Renal pelvis (tissue), 4 donors: ENCODE data around the gene RAB40C. TPM values are rescaled to one million over a fixed set of nuclear protein-coding genes. Genes with fewer than 3 reads are reported as not detected.

Experiments used
- DNase-seq: peaks from one replicate; pipeline ENCODE4 v3.0.0-alpha.2; 2013
- polyA plus RNA-seq, 3 donors: library from polyadenylated mRNA; unstranded; fragments of 120-200 nt; gene quantifications; one replicate each; pipeline ENCODE4 v1.2.1, GENCODE V29; 2013; ENCODE audit not compliant: insufficient read length in 3 of 3

RAB40C gene
- polyA plus RNA-seq, 3 donors: 24.5 to 33.9 (median 24.6) TPM

DNA sequence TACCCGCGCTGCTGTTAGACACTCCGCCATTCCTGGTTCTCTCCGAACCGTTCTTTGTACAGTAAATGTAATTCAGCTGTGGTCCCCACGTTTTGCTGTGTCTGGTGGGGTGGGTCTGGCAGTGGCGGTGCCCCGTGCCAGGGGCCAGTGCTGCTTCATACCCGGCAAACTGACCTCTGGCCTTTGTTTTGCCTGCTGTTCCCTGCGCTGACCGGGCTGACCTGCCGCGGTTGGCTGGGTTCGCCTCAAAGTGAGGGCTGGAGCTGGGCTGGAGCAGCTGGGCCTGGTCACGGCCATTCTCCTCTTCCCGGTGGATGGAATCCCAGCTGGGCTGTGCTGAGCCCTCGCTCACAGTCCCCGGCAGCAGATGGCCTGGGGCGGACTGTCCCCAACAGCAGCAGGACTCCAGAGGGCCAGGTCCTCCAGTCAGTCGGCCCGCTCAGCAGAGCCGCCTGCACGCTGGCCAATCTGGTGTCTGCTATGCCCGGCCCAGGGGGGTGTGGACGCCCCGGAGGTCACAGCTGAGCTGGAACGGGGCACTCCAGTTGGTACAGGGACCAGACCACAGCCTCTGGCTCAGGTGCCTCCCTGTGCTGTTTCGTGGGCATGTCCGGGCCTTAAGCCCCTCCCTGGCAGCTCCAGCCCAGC lies 39.4 kb downstream of the RAB40C start:
- DNase-seq: no peak

- no peak for DNase-seq
Observed at GRCh38 chr16:629833-630248, 40.0 kb downstream of the RAB40C start.

DNA sequence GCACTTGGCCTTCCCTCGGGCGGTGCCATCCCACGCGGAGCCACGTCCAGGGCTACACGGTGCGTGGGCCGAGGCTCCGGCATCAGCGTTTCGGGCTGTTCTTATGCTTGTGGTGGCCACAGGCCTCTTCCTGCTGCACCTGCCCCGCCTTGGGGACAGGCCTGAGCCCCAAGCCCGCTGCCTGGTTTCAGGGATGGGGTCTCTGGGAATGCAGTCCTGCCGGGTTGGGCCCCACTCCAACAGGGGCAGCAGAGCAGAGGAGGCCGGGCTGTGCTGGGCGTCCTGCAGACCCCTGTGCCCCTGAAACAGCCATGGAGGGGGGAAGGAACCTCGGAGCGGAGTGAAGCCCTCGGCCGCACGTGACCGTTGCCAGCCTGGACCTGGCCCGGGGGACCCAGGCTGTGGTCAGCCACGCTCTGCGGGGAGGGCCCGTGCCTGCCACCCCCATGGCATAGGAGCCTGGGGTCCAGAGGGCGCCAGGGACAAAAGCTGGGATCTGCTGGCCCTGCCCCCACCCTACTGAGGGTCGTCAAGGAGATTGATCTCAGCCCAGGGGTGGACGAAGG lies 40.5 kb downstream of the RAB40C start:
- no peak for DNase-seq

DNA sequence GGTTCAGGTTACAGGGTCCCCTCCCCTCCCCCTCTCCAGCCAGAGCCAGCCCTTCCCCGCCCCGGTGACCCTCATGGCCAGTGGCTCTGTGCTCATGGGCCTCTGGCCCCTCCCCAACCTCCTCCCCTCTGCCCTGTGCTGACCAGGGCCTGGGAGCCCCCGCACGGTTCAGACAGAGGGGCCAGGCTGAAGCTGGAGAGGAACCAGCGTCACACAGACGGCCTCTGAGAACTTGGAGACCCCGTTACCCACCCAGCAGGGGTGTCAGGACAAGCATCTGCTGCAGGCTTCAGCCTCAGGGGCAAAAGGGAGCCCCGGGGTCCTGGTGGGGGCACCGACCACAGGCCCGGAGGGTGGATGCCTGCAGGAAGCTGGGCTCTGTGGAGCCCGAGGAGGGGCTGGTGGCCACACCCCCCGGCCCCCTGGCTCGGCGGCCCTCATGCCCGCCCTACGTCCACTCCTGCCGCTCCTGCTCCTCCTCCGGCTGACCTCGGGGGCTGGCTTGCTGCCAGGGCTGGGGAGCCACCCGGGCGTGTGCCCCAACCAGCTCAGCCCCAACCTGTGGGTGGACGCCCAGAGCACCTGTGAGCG lies 41.0 kb downstream of the RAB40C start, which contains the start of gene WFIKKN1:
Gene WFIKKN1 (plus strand): TSS at position 171 of the 591 bp plus-strand sequence. CDS start 269 bp downstream, at position 440.
- no peak for DNase-seq

DNA sequence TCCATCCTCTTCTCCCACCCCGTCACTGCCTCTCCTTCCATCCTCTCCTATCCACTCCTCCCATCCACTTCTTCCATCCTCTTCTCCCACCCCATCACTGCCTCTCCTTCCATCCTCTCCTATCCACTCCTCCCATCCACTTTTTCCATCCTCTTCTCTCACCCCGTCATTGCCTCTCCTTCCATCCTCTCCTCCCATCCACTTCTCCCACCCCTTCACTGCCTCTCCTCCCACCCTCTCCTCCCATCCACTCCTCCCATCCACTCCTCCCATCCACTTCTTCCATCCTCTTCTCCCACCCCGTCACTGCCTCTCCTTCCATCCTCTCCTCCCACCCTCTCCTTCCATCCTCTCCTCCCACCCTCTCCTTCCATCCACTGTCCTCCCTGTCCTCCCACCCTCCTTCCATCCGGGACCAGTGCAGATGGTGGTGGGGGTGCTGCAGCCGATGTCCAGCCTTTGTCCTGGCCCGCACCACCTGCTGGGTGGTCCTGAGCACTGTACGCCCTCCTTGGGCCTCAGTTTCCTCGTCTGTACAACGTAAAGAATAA lies 42.0 kb downstream of the RAB40C start:
- no peak for DNase-seq

GRCh38 chr16:632486-633335 lies 42.8 kb downstream of the RAB40C start:
- no peak for DNase-seq

- DNase-seq: no peak
Observed at GRCh38 chr16:633336-634050, 43.6 kb downstream of the RAB40C start.

GRCh38 chr16:634051-634670 lies 44.3 kb downstream of the RAB40C start:
- DNase-seq: no peak

DNA sequence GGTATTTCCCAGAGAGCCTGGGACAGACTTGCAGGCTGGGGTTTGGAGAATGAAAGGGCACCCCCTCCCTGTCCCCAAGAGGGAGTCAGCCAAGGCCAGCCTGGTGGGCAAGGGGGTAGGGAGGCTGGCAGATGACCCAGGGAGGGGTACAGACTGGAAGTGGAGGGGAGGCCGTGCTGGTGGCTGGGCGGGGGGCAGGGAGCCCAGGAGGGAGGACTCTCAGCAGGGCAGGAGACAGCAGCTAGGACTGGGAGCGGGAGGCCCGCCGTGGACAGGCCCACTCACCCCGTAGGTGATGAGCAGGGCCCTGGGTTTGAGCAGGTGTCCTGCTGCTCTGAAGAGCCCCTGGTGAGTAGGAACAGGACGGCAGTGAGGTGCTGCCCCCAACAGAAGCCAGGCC lies 45.1 kb downstream of the RAB40C start:
- DNase-seq: no peak

DNA sequence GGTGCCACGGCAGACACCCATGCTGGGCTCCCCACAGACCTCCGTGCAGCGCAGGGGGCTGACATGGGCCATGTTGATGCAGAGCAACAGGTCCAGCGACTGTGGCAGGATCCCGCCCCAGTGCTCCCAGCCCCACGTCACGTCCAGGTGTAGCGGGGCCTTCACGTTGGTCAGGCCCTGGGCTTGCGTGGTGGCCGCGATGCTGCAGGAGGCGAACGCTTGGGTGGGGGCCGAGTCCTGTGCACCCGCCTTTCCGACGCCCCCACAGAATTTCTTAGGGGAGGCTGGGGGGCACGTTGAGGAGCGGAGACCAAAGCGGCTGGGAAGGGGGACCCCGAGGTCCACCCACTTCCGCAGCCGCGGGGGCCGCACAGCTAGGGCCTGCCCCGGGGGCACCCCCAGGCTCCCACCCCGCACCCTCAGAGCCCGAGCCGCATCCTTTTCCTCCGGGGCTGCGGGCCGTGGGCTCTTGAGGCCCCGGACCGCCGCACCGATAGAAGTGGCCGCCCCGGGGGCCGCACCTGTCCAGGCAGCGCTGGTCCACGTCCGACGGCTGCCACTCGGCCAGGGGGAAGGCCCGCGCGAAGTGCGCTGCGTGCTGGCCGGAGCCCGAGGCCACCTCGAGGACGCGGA lies 45.8 kb downstream of the RAB40C start:
- no peak for DNase-seq

- peak; percentile 94 for DNase-seq
Observed at GRCh38 chr16:636206-637080, 46.6 kb downstream of the RAB40C start, which contains the start of gene METTL26. Gene METTL26 (minus strand): TSS chr16:636305. CDS start chr16:636290, 15 bp downstream.

GRCh38 chr16:637081-638018 lies 47.5 kb downstream of the RAB40C start:
- DNase-seq: no peak

GRCh38 chr16:638034-638543 lies 48.2 kb downstream of the RAB40C start:
- DNase-seq: no peak

GRCh38 chr16:638836-639235 lies 49.0 kb downstream of the RAB40C start:
- no peak for DNase-seq

DNA sequence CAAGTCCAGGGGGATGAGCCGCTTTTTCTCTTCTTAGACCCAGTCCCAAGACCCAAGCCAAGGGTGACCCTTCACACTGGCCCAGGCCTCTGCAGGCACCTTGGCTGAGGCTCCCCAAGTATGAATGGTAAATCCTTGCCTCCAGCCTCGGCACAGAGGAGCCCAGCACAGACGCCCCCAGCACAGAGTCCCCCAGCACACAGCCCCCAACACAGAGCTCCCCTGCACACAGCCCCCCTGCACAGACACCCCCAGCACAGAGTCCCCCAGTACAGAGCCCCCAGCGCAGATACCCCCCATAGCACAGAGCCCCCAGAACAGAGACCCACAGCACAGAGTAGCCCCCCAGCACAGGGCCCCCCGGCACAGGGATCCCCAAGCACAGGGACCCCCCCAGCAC lies 50.7 kb downstream of the RAB40C start:
- no peak for DNase-seq

DNA sequence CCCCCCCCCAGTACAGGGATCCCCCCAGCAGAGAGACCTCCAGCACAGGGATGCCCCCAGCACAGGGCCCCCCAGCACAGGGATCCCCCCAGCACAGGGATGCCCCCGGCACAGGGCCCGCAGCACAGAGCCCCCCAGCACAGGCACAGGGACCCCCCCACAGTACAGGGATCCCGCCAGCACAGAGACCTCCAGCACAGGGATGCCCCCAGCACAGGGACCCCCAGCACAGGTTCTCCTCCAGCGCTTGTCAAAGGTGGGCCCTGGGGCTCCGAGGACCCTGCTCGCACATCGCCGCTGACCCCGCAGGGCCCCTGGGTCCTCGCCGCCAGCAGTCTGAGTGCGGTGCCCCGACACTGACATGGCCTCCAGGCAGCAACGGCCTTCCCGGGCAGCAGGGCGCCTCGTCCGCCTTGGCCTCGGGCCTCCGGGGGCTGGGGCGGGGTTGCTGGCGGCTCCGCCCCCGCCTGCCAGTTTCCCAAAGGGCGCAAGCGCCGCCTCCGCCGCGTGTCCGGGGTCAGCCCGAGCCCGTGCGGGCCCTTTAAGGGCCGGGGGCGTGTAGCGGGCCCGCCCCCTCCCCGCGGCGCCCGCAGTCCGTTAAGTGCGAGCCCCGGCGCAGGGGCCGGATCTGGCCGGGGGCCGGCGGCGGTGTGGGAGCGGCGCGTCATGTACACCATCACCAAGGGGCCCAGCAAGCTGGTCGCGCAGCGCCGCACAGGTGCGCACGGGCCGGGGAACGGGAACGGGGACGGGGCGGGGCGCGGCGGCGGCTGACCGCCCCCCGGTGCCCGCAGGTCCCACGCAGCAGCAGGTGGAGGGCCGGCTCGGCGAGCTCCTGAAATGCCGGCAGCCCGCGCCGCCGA lies 51.7 kb downstream of the RAB40C start, which contains the start of gene MCRIP2:
Gene MCRIP2 (plus strand): TSS at position 503 of the 863 bp plus-strand sequence. CDS start 164 bp downstream, at position 667.
- DNase-seq: no peak
